GM12892 (cell line): ENCODE results near the gene GRXCR1.

Experiments
- POLR2A ChIP-seq: IDR thresholded peaks from 2 replicates; pipeline ENCODE4 v1.6.1; 2011; ENCODE audit warnings: low read depth, low read length, control low read depth
- TAF1 ChIP-seq: IDR thresholded peaks from 2 replicates; pipeline ENCODE4 v1.6.1; 2011; ENCODE audit warnings: low read depth, mild to moderate bottlenecking, control low read depth, low read length, borderline replicate concordance

GRCh38 chr4:43066415-43066814, 173.9 kb downstream of the GRXCR1 start:
- TF ChIP-seq POLR2A = no peak
- no peak for TF ChIP-seq TAF1
